Endodermal cell (in vitro differentiated cells): ENCODE measurements around the gene ZNF71. TPM values are rescaled to one million over a fixed set of nuclear protein-coding genes. Genes with fewer than 3 reads are reported as not detected.

ENCODE experiments used
- DNase-seq: peaks from one replicate; pipeline ENCODE4 v3.0.0-alpha.2; 2017
- H3K27ac ChIP-seq: 2 replicates; pipeline ENCODE4 v1.5.1; 2013; ENCODE audit warnings: mild to moderate bottlenecking, low read depth, low read length, moderate library complexity
- H3K27me3 ChIP-seq: 2 replicates; pipeline ENCODE4 v1.6.1; 2013; ENCODE audit warnings: mild to moderate bottlenecking, low read length, moderate library complexity; ENCODE audit not compliant: insufficient read depth, control insufficient read depth, poor library complexity, severe bottlenecking
- H3K36me3 ChIP-seq: 2 replicates; pipeline ENCODE4 v1.7.0; 2013; ENCODE audit warnings: mild to moderate bottlenecking, low read length, moderate library complexity; ENCODE audit not compliant: control insufficient read depth, insufficient read depth
- H3K4me1 ChIP-seq: one replicate; pipeline ENCODE4 v1.7.0; 2013; ENCODE audit warnings: low read length; ENCODE audit not compliant: control insufficient read depth, insufficient read depth
- H3K4me3 ChIP-seq: 2 replicates; pipeline ENCODE4 v1.5.1; 2013; ENCODE audit warnings: mild to moderate bottlenecking, low read length, moderate library complexity
- H3K9ac ChIP-seq: 2 replicates; pipeline ENCODE4 v1.6.1; 2013; ENCODE audit warnings: mild to moderate bottlenecking, low read length, moderate library complexity; ENCODE audit not compliant: poor library complexity, severe bottlenecking; ENCODE audit errors: extremely low read depth
- H3K9me3 ChIP-seq: 2 replicates; pipeline ENCODE4 v1.6.1; 2013; ENCODE audit warnings: mild to moderate bottlenecking, low read length, moderate library complexity; ENCODE audit not compliant: control insufficient read depth
- H3K27ac Mint-ChIP-seq: 2 replicates; pipeline ENCODE4 v1.8.0; 2020; ENCODE audit warnings: mixed read lengths
- H3K27me3 Mint-ChIP-seq: 2 replicates; pipeline ENCODE4 v1.8.0; 2021; ENCODE audit warnings: mild to moderate bottlenecking, mixed read lengths; ENCODE audit not compliant: insufficient read depth
- H3K36me3 Mint-ChIP-seq: 2 replicates; pipeline ENCODE4 v1.8.0; 2020; ENCODE audit warnings: low read depth, mixed read lengths
- H3K4me1 Mint-ChIP-seq: 2 replicates; pipeline ENCODE4 v1.8.0; 2020; ENCODE audit warnings: mixed read lengths
- H3K4me3 Mint-ChIP-seq: 2 replicates; pipeline ENCODE4 v1.8.0; 2020; ENCODE audit warnings: mild to moderate bottlenecking, moderate library complexity, mixed read lengths
- H3K9me3 Mint-ChIP-seq: 2 replicates; pipeline ENCODE4 v1.8.0; 2020; ENCODE audit warnings: mild to moderate bottlenecking, mixed read lengths
- WGBS, 2 experiments: methylation state at CpG; one replicate each; pipeline versions ENCODE4 v1.1.5 to v1.1.7; 2013; ENCODE audit warnings: missing lambda C conversion rate in 2 of 2, mixed read lengths in 1 of 2; ENCODE audit not compliant: insufficient coverage in 1 of 2, insufficient read length in 1 of 2; 5-methylcytosine and 5-hydroxymethylcytosine counted together
- total RNA-seq, 2 donors: library from RNA; stranded (reverse); fragmentation: NEBNext Ultra II Directional in 1 of 2; extraction: Animal tissue kit (Norgen Biotek cat#: 25700) in 1 of 2; gene quantifications; 2 replicates in 1 of 2; 3 replicates in 1 of 2; pipeline ENCODE4 v1.2.1, GENCODE V29; 2021
- TF ChIP-seq, protein P1 (sequence below): fragments of 200-600 bp; sonication (generic); conservative IDR thresholded peaks from 2 replicates; pipeline ENCODE4 v1.5.0; 2021; ENCODE audit warnings: antibody characterized with exemption, mild to moderate bottlenecking

Gene ZNF71
- total RNA-seq, 2 donors from 2014 or later: 8.8 to 9.1 TPM

GRCh38 chr19:56642711-56643459 is 47.8 kb downstream of the ZNF71 start, which contains the start of gene SMIM17:
SMIM17 (plus strand) TSS chr19:56643159; CDS start chr19:56645668, 2,509 bp downstream.
- H3K27me3 Mint-ChIP-seq: no peaks in the 10 kb centered on the region
- H3K9me3 ChIP-seq: peaks cover 52% of the 10 kb centered on the region
- H3K4me1 ChIP-seq: no peaks in the 10 kb centered on the region
- no peak within 1 kb of the TSS for H3K27ac Mint-ChIP-seq
- no peaks in the 10 kb centered on the region for H3K36me3 ChIP-seq
- WGBS, 2 experiments: 92 to 95% methylated on average over 26 to 57 of the region's 60 CpGs
- H3K27me3 ChIP-seq: no peaks in the 10 kb centered on the region
- TF ChIP-seq, protein P1, sequence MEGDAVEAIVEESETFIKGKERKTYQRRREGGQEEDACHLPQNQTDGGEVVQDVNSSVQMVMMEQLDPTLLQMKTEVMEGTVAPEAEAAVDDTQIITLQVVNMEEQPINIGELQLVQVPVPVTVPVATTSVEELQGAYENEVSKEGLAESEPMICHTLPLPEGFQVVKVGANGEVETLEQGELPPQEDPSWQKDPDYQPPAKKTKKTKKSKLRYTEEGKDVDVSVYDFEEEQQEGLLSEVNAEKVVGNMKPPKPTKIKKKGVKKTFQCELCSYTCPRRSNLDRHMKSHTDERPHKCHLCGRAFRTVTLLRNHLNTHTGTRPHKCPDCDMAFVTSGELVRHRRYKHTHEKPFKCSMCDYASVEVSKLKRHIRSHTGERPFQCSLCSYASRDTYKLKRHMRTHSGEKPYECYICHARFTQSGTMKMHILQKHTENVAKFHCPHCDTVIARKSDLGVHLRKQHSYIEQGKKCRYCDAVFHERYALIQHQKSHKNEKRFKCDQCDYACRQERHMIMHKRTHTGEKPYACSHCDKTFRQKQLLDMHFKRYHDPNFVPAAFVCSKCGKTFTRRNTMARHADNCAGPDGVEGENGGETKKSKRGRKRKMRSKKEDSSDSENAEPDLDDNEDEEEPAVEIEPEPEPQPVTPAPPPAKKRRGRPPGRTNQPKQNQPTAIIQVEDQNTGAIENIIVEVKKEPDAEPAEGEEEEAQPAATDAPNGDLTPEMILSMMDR: no peak
- H3K36me3 Mint-ChIP-seq: peaks cover 3% of the 10 kb centered on the region
- no peak within 1 kb of the TSS for H3K4me3 ChIP-seq
- peaks cover 86% of the 10 kb centered on the region for H3K9me3 Mint-ChIP-seq
- no peak for DNase-seq
- H3K4me3 Mint-ChIP-seq: no peak within 1 kb of the TSS
- no peak within 1 kb of the TSS for H3K9ac ChIP-seq
- no peaks in the 10 kb centered on the region for H3K4me1 Mint-ChIP-seq
- H3K27ac ChIP-seq: no peak within 1 kb of the TSS

- H3K27me3 ChIP-seq: no peaks in the 10 kb centered on the region
- peaks cover 3% of the 10 kb centered on the region for H3K36me3 Mint-ChIP-seq
- no peaks in the 10 kb centered on the region for H3K4me1 Mint-ChIP-seq
- no peak overlapping the region for H3K27ac Mint-ChIP-seq
- H3K27ac ChIP-seq: no peak overlapping the region
- TF ChIP-seq, protein P1: no peak
- peaks cover 86% of the 10 kb centered on the region for H3K9me3 Mint-ChIP-seq
- H3K4me3 ChIP-seq: no peak overlapping the region
- peaks cover 53% of the 10 kb centered on the region for H3K9me3 ChIP-seq
- no peaks in the 10 kb centered on the region for H3K36me3 ChIP-seq
- H3K4me3 Mint-ChIP-seq: no peak overlapping the region
- H3K4me1 ChIP-seq: no peaks in the 10 kb centered on the region
- DNase-seq: no peak
- no peak overlapping the region for H3K9ac ChIP-seq
- no peaks in the 10 kb centered on the region for H3K27me3 Mint-ChIP-seq
- 62 to 85% methylated on average over 2 to 25 of the region's 25 CpGs for WGBS, 2 experiments
Observed at GRCh38 chr19:56643460-56643955, 48.4 kb downstream of the ZNF71 start.

- H3K36me3 Mint-ChIP-seq: peaks cover 2% of the 10 kb centered on the region
- H3K9me3 Mint-ChIP-seq: peaks cover 86% of the 10 kb centered on the region
- peaks cover 64% of the 10 kb centered on the region for H3K9me3 ChIP-seq
Observed at GRCh38 chr19:56654151-56654550, 59.0 kb downstream of the ZNF71 start.

More at GRCh38 chr19:56654151-56654550, 59.0 kb downstream of the ZNF71 start:
- Histone ChIP-seq H3K9ac (no peak overlapping the region), H3K27ac (no peak overlapping the region), H3K4me1 (no peaks in the 10 kb centered on the region), H3K36me3 (no peaks in the 10 kb centered on the region), H3K27me3 (no peaks in the 10 kb centered on the region), H3K4me3 (no peak overlapping the region)
- TF ChIP-seq, protein P1: no peak
- 72 to 89% methylated on average over 3 of the region's 3 CpGs for WGBS, 2 experiments
- no peak overlapping the region for H3K4me3 Mint-ChIP-seq
- no peak overlapping the region for H3K27ac Mint-ChIP-seq
- no peaks in the 10 kb centered on the region for H3K4me1 Mint-ChIP-seq
- no peaks in the 10 kb centered on the region for H3K27me3 Mint-ChIP-seq
- no peak for DNase-seq
